Heart right ventricle (tissue), 16 donors: ENCODE measurements around the gene ZBP1. TPM values are rescaled to one million over a fixed set of nuclear protein-coding genes. Genes with fewer than 3 reads are reported as not detected.
A peak's percentile ranks its signal among the peaks of the same experiment; 100 is the strongest.

Experiments used
- ATAC-seq, 8 donors: fragments of 200-7000 bp; cut with Tn5 transposase; one replicate each; pipeline ENCODE4 v1.9.1; 2020; ENCODE audit warnings: mild to moderate bottlenecking in 8 of 8, moderate library complexity in 8 of 8, moderate number of reproducible peaks in 1 of 8
- DNase-seq, 2 donors: peaks; one replicate each; pipeline ENCODE4 v3.0.0-alpha.2; 2020
- H3K27ac ChIP-seq, 10 donors: fragments of 200-600 bp; sonication (generic) in 2 of 10; one replicate each; pipeline versions ENCODE4 v1.5.0 to v1.8.0; 2020 to 2022; ENCODE audit warnings: mild to moderate bottlenecking in 3 of 10
- H3K27me3 ChIP-seq, 7 donors: fragments of 200-600 bp; one replicate each; pipeline ENCODE4 v1.8.0; 2021 to 2022; ENCODE audit warnings: mild to moderate bottlenecking in 2 of 7
- H3K36me3 ChIP-seq, 9 donors: fragments of 200-600 bp; sonication (generic) in 1 of 9; one replicate each; pipeline versions ENCODE4 v1.5.0 to v1.8.0; 2020 to 2022; ENCODE audit warnings: mild to moderate bottlenecking in 2 of 9
- H3K4me1 ChIP-seq, 9 donors: fragments of 200-600 bp; sonication (generic) in 1 of 9; one replicate each; pipeline versions ENCODE4 v1.5.0 to v1.8.0; 2020 to 2022; ENCODE audit warnings: mild to moderate bottlenecking in 4 of 9
- H3K4me3 ChIP-seq, 10 donors: fragments of 200-600 bp; sonication (generic) in 2 of 10; one replicate each; pipeline versions ENCODE4 v1.5.0 to v1.8.0; 2020 to 2022; ENCODE audit warnings: mild to moderate bottlenecking in 7 of 10, moderate library complexity in 2 of 10
- H3K9me3 ChIP-seq, 11 donors: fragments of 200-600 bp in 10 of 11; sonication (generic) in 2 of 11; one replicate each; pipeline versions ENCODE4 v1.5.0 to v1.8.0; 2013 to 2022; ENCODE audit warnings: mild to moderate bottlenecking in 2 of 11, control low read depth in 1 of 11, moderate library complexity in 1 of 11
- CTCF ChIP-seq, 9 donors: fragments of 200-600 bp; sonication (generic) in 2 of 9; IDR thresholded peaks; one replicate each; pipeline versions ENCODE4 v1.5.0 to v1.8.0; 2021 to 2022; ENCODE audit warnings: antibody characterized with exemption in 9 of 9, mild to moderate bottlenecking in 5 of 9, moderate library complexity in 1 of 9
- WGBS, 2 donors: extraction: QIAGEN DNeasy Blood & Tissue Kit; methylation state at CpG; one replicate each; pipeline ENCODE4 v1.1.7; 2013; ENCODE audit warnings: inconsistent platforms in 1 of 2; 5-methylcytosine and 5-hydroxymethylcytosine counted together
- intact Hi-C, 10 donors: fragments of 100-400 bp; cut with DNase I; formaldehyde crosslinking; loops; one replicate each; pipeline versions ENCODE4 v1.11.1 to v1.14.2; 2022
- polyA plus RNA-seq, 2 donors: library from polyadenylated mRNA; stranded (reverse); fragments of 200-250 nt; gene quantifications; one replicate each; pipeline ENCODE4 v1.2.3, GENCODE V29; 2013
- total RNA-seq, 10 donors: library from RNA; stranded (reverse); fragmentation: NEBNext Ultra II Directional in 3 of 10; extraction: Animal tissue kit (Norgen Biotek cat#: 25700) in 3 of 10; gene quantifications; one replicate each; pipeline versions ENCODE4 v1.2.1 to v1.2.4, GENCODE V29; 2021 to 2023
- donor health status: Arrhythmogenic right ventricular cardiomyopathy.
- donor health status: ischemic (EF 13 %, LVEDD 7.1; RV severe dilation, severe dysfunction).
- donor health status: healthy with polysubstance abuse.
- donor health status: DM: no; HTN: yes; CAD: no.
- donor health status: DM: no; HTN: no; CAD: no.
- donor health status: ischemic (EF 25% LVEDD 6.9; RV normal size, moderate dysfunction).
- donor health status: ischemic (EF 25% LVEDD 5.7; RV mildly dilated, moderate dysfunction).
- donor health status: healthy.
- donor health status: DM: yes; HTN: yes; CAD: no.
- donor health status: Ischemic cardiomyopathy.
- donor health status: ischemic (EF 35%, LVEDD 5.7; RV mildly dilated, moderate dysfunction).
- donor health status: nonischemic (EF 11% LVEDD 7.7; RV severe dilation, severe dysfunction).
- donor health status: DM: yes; HTN: yes; CAD: no.
- donor health status: PGD.
- donor health status: ischemic (EF 29% LVEDD 5.4; RV normal size, mild dysfunction).
- donor health status: nonischemic (EF 23%, LVEDD 6.1; RV moderate dilation, normal function).

The ZBP1 gene
- total and polyA plus RNA-seq, 12 donors = 0.13 to 1.2 (median 0.31) TPM; not detected in 2

- H3K27ac ChIP-seq = no peak overlapping the region
- DNase-seq = no peak
- peaks cover 0 to 42% (median 0%) of the 10 kb centered on the region in 9 donors for H3K36me3 ChIP-seq
- no peak overlapping the region for H3K4me3 ChIP-seq
- no peaks in the 10 kb centered on the region for H3K27me3 ChIP-seq
- H3K9me3 ChIP-seq = no peaks in the 10 kb centered on the region
- no peak for ATAC-seq
- H3K4me1 ChIP-seq = peaks cover 0 to 35% (median 9%) of the 10 kb centered on the region in 9 donors
- intact Hi-C loops = no loop called here
- no peak for TF ChIP-seq CTCF (IDR thresholded peaks at IDR 0.05)
- 92 to 95% methylated on average over 13 of the region's 13 CpGs for WGBS, 2 donors
Observed at GRCh38 chr20:57660181-57660921, 40.1 kb upstream of the ZBP1 start.

- H3K36me3 ChIP-seq = peaks cover 0 to 45% (median 0%) of the 10 kb centered on the region in 9 donors
- H3K4me3 ChIP-seq = no peak overlapping the region
- ATAC-seq (no peak), DNase-seq (no peak)
- H3K27ac ChIP-seq = no peak overlapping the region
- intact Hi-C loops = loop anchor here in 6 of 10 donors (5.0 to 10.0 kb wide), 7 partner anchors 88 to 525 kb away; no protein-coding TSS in a partner anchor
- H3K27me3 ChIP-seq = no peaks in the 10 kb centered on the region
- no peak for TF ChIP-seq CTCF (IDR thresholded peaks at IDR 0.05)
- WGBS, 2 donors = 89 to 91% methylated on average over 24 of the region's 24 CpGs
- peaks cover 0 to 36% (median 9%) of the 10 kb centered on the region in 9 donors for H3K4me1 ChIP-seq
- no peaks in the 10 kb centered on the region for H3K9me3 ChIP-seq
Observed at GRCh38 chr20:57659517-57660180, 39.4 kb upstream of the ZBP1 start.

- WGBS, 2 donors = 85 to 88% methylated on average over 25 of the region's 25 CpGs
- Histone ChIP-seq H3K4me3 (no peak overlapping the region), H3K27me3 (no peaks in the 10 kb centered on the region), H3K4me1 (peaks cover 0 to 36% (median 10%) of the 10 kb centered on the region in 9 donors), H3K9me3 (no peaks in the 10 kb centered on the region), H3K36me3 (peaks cover 0 to 45% (median 0%) of the 10 kb centered on the region in 9 donors), H3K27ac (no peak overlapping the region)
- ATAC-seq (no peak), DNase-seq (peak in 1 of 2 donors; percentile 3)
- no peak for TF ChIP-seq CTCF (IDR thresholded peaks at IDR 0.05)
- intact Hi-C loops = loop anchor here in 6 of 10 donors (5.0 to 10.0 kb wide), 7 partner anchors 88 to 526 kb away; no protein-coding TSS in a partner anchor
Observed at GRCh38 chr20:57658833-57659516, 38.7 kb upstream of the ZBP1 start.

GRCh38 chr20:57658447-57658832, 38.2 kb upstream of the ZBP1 start:
- ATAC-seq = no peak
- Histone ChIP-seq H3K9me3 (no peaks in the 10 kb centered on the region), H3K27ac (no peak overlapping the region), H3K4me1 (peaks cover 0 to 33% (median 10%) of the 10 kb centered on the region in 9 donors), H3K27me3 (no peaks in the 10 kb centered on the region), H3K36me3 (peaks cover 0 to 51% (median 0%) of the 10 kb centered on the region in 9 donors), H3K4me3 (no peak overlapping the region)
- intact Hi-C loops = loop anchor here in 6 of 10 donors (5.0 to 10.0 kb wide), 7 partner anchors 89 to 526 kb away; no protein-coding TSS in a partner anchor
- 84 to 87% methylated on average over 8 of the region's 8 CpGs for WGBS, 2 donors
- TF ChIP-seq CTCF (IDR thresholded peaks at IDR 0.05) = no peak
- DNase-seq = no peak
